Kidney (tissue), 14 donors: ENCODE measurements around the gene RPS10. TPM values are rescaled to one million over a fixed set of nuclear protein-coding genes. Genes with fewer than 3 reads are reported as not detected.
"Not testable (repeated sequence)": the region's sequence is repeated elsewhere in the genome, so short reads cannot be mapped to it uniquely, and the experiment has no call there.

ENCODE experiments used
- DNase-seq, 5 donors: peaks; one replicate each; pipeline ENCODE4 v3.0.0-alpha.2; 2013 to 2020
- FAIRE-seq: peaks from 2 replicates; lab custom pipeline; 2012; peaks lifted over from hg19 to GRCh38; lab: Jason Lieb, UNC
- H3K27ac ChIP-seq, 2 donors: one replicate each; pipeline ENCODE4 v1.7.0; 2013; ENCODE audit warnings: low read depth in 2 of 2, low read length in 2 of 2, inconsistent platforms in 1 of 2
- H3K27me3 ChIP-seq: one replicate; pipeline ENCODE4 v1.7.1; 2013; ENCODE audit warnings: low read length, inconsistent platforms; ENCODE audit not compliant: control insufficient read depth, insufficient read depth
- H3K36me3 ChIP-seq, 3 donors: one replicate each; pipeline versions ENCODE4 v1.7.0 to v1.7.1; 2013; ENCODE audit warnings: low read length in 3 of 3, control low read depth in 1 of 3, inconsistent platforms in 1 of 3; ENCODE audit not compliant: insufficient read depth in 3 of 3, control insufficient read depth in 2 of 3
- H3K4me1 ChIP-seq, 3 donors: one replicate each; pipeline versions ENCODE4 v1.7.0 to v1.7.1; 2013; ENCODE audit warnings: low read length in 3 of 3, inconsistent platforms in 1 of 3, low read depth in 1 of 3; ENCODE audit not compliant: control insufficient read depth in 2 of 3, insufficient read depth in 2 of 3
- H3K4me3 ChIP-seq, 3 donors: one replicate each; pipeline versions ENCODE4 v1.7.0 to v1.8.1; 2013; ENCODE audit warnings: low read length in 3 of 3, control low read depth in 1 of 3, inconsistent platforms in 1 of 3
- H3K9ac ChIP-seq, 3 donors: one replicate each; pipeline versions ENCODE4 v1.7.0 to v1.7.1; 2013; ENCODE audit warnings: low read length in 3 of 3, control low read depth in 1 of 3, inconsistent platforms in 1 of 3
- H3K9me3 ChIP-seq, 3 donors: one replicate each; pipeline versions ENCODE4 v1.7.0 to v1.7.1; 2013; ENCODE audit warnings: low read length in 3 of 3, control low read depth in 1 of 3, inconsistent platforms in 1 of 3; ENCODE audit not compliant: control insufficient read depth in 2 of 3, insufficient read depth in 1 of 3
- CTCF ChIP-seq: IDR thresholded peaks from 3 replicates; pipeline ENCODE4 v1.5.1; 2012; ENCODE audit warnings: mild to moderate bottlenecking, moderate library complexity, borderline replicate concordance; ENCODE audit not compliant: insufficient read depth; ENCODE audit errors: extremely low read depth
- intact Hi-C: fragments of 100-400 bp; cut with DNase I; formaldehyde crosslinking; loops from one replicate; pipeline ENCODE4 v1.11.1; 2022
- polyA plus RNA-seq: library from polyadenylated mRNA; stranded (reverse); fragments of 350-450 nt; fragmentation: Illumina TruSeq; extraction: RNeasy Lipid Tissue Mini Kit (QIAGEN cat#74804); gene quantifications from one replicate; pipeline ENCODE4 v1.2.3, GENCODE V29; 2014; ENCODE audit warnings: low read depth, low replicate concordance; ENCODE audit not compliant: insufficient read depth
- total RNA-seq: library from RNA; stranded (reverse); fragmentation: NEBNext Ultra II Directional; extraction: Animal tissue kit (Norgen Biotek cat#: 25700); gene quantifications from one replicate; pipeline ENCODE4 v1.2.1, GENCODE V29; 2021
- donor health status: control.
- donor health status: control.
- donor health status: control.
- donor health status: control.
- donor health status: control.
- donor health status: DM: yes; HTN: yes; CAD: no.
- donor health status: Normal renal cell carcinoma (clear cell type).

RPS10 gene
- total and polyA plus RNA-seq, 2 donors from 2014 or later: 1,138 to 2,105 TPM

GRCh38 chr6:34383161-34383631 is 42.7 kb downstream of the RPS10 start:
- TF ChIP-seq CTCF: no peak
- no peak for FAIRE-seq
- peak in 4 of 5 donors; percentile 73 to 91 (median 84) for DNase-seq
- H3K9ac ChIP-seq: no peak overlapping the region
- H3K27ac ChIP-seq: no peak overlapping the region
- H3K36me3 ChIP-seq: no peaks in the 10 kb centered on the region
- H3K4me1 ChIP-seq: peaks cover 0 to 15% (median 9%) of the 10 kb centered on the region in 3 donors
- H3K4me3 ChIP-seq: no peak overlapping the region
- H3K27me3 ChIP-seq: no peaks in the 10 kb centered on the region
- H3K9me3 ChIP-seq: no peaks in the 10 kb centered on the region
- intact Hi-C loops: no loop called here

DNA sequence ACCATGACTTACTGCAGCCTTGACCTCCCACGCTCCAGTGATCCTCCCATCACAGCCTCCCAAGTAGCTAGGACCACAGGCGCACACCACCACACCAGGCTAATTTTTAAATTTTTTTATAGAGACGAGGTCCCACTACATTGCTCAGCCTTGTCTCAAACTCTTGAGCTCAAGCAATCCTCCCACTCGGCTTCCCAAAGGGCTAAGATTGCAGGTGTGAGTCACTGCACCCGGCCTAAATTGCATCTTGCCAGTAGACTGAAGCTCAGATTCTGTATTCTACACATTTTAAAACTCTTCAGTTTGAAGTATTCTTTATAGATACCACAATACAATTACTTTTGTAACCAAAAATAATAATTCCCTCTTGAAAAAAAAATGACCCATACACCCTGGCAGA is 44.8 kb downstream of the RPS10 start:
- no peaks in the 10 kb centered on the region for H3K9me3 ChIP-seq
- no peak for FAIRE-seq
- H3K4me3 ChIP-seq: no peak overlapping the region
- intact Hi-C loops: no loop called here
- H3K9ac ChIP-seq: no peak overlapping the region
- H3K27me3 ChIP-seq: no peaks in the 10 kb centered on the region
- peaks cover 0 to 10% (median 6%) of the 10 kb centered on the region in 3 donors for H3K4me1 ChIP-seq
- H3K36me3 ChIP-seq: no peaks in the 10 kb centered on the region
- no peak for TF ChIP-seq CTCF
- DNase-seq: no peak
- no peak overlapping the region for H3K27ac ChIP-seq

DNA sequence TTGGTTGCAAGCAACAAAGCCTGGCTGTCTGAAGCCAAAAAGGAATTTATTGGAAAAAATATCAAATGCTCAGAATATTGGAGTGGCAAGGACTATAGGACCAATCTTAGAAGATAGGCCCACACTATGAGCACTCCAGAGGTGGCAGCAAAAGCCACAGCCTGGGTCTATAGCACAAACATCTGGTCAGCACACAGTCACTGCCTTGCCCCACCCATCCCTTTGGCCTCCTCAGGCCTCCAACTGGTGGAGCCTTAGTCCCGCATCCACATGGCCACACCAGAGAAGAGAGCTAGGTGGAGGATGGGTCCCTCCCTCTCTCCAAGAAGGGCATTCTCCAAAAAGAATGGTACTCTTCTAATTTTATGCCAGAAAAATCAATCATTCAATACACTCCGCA is 47.4 kb downstream of the RPS10 start:
- no peak for FAIRE-seq
- no peaks in the 10 kb centered on the region for H3K9me3 ChIP-seq
- no peaks in the 10 kb centered on the region for H3K27me3 ChIP-seq
- no peak for TF ChIP-seq CTCF
- H3K36me3 ChIP-seq: no peaks in the 10 kb centered on the region
- intact Hi-C loops: no loop called here
- DNase-seq: no peak
- no peak overlapping the region for H3K9ac ChIP-seq
- no peak overlapping the region for H3K27ac ChIP-seq
- H3K4me3 ChIP-seq: no peak overlapping the region
- peaks cover 0 to 2% (median 0%) of the 10 kb centered on the region in 3 donors for H3K4me1 ChIP-seq

DNA sequence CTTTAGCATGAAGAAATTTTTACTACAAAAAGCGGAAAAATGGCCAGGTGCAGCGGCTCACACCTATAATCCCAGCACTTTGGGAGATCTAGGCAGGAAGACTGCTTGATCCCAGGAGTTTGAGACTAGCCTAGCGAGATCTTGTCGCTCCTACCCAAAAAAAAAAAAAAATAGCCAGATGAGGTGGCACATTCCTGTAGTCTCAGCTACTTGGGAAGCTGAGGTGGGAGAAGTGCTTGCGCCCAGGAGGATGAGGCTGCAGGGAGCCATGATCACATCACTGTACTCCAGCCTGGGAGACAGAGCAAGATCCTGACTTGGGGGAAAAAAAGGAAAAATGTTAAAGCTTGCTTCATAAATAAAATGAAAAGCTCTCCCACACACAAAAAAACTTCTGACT is 47.9 kb downstream of the RPS10 start:
- intact Hi-C loops: no loop called here
- Histone ChIP-seq H3K27ac (no peak overlapping the region), H3K36me3 (no peaks in the 10 kb centered on the region), H3K9me3 (no peaks in the 10 kb centered on the region), H3K4me3 (no peak overlapping the region), H3K9ac (no peak overlapping the region), H3K27me3 (no peaks in the 10 kb centered on the region), H3K4me1 (no peaks in the 10 kb centered on the region)
- DNase-seq (no peak), FAIRE-seq (no peak)
- no peak for TF ChIP-seq CTCF

GRCh38 chr6:34377571-34377970 is 48.3 kb downstream of the RPS10 start:
- intact Hi-C loops, FAIRE-seq: not testable (repeated sequence)

More at GRCh38 chr6:34377571-34377970, 48.3 kb downstream of the RPS10 start:
- H3K27ac ChIP-seq, DNase-seq, H3K9me3 ChIP-seq, H3K4me3 ChIP-seq, H3K4me1 ChIP-seq, H3K9ac ChIP-seq, H3K36me3 ChIP-seq, H3K27me3 ChIP-seq: not testable (repeated sequence)
